K562 (cell line): Measurements from ENCODE around the gene TFPT. TPM values are rescaled to one million over a fixed set of nuclear protein-coding genes. Genes with fewer than 3 reads are reported as not detected.

Source experiments
- ATAC-seq: fragments of 200-7000 bp; cut with Tn5 transposase; 3 replicates; pipeline ENCODE4 v1.9.1; 2020; ENCODE audit warnings: moderate library complexity
- BruUV-seq: library from RNA; stranded (reverse); fragments of 400-500 nt; replicated peaks from 2 replicates; lab custom pipeline; 2021; lab: Mats Ljungman, UMichigan
- CTCF ChIA-PET: fragments of 300-600 bp; formaldehyde crosslinking; extraction: SDS; loops from one replicate; lab custom pipeline; 2021; ENCODE audit warnings: low intra/inter-chr PET ratio; lab: Yijun Ruan, JAX
- POLR2A ChIA-PET: fragments of 300-600, 350-650 bp; sonication (Branson Sonifier 250); formaldehyde crosslinking; extraction: SDS; loops from one replicate; lab custom pipeline; 2021; ENCODE audit warnings: antibody characterized with exemption, inconsistent platforms; lab: Yijun Ruan, JAX
- DNase-seq, 4 experiments: peaks; one replicate each; pipeline versions ENCODE4 v3.0.0 to v3.0.0-alpha.2; 2011 to 2018; ENCODE audit warnings: low spot score in 3 of 4, mixed read lengths in 3 of 4; ENCODE audit errors: extremely low read depth in 1 of 4
- FAIRE-seq: peaks from 2 replicates; lab custom pipeline; 2011; peaks lifted over from hg19 to GRCh38; lab: Jason Lieb, UNC
- H2AFZ ChIP-seq: 2 replicates; pipeline ENCODE4 v1.6.0; 2011; ENCODE audit warnings: low read depth, low read length, control low read depth, inconsistent platforms
- H3K27ac ChIP-seq: fragments of 200-600 bp; 3 replicates; pipeline ENCODE4 v1.8.0; 2011; ENCODE audit warnings: low read depth, mild to moderate bottlenecking, control low read depth, inconsistent platforms, low read length, moderate library complexity, mixed read lengths; ENCODE audit errors: extremely low read depth
- H3K27me3 ChIP-seq, 2 experiments: fragments of 300-600 bp in 1 of 2; 2 replicates in 1 of 2; 3 replicates in 1 of 2; pipeline versions ENCODE4 v1.6.0 to v1.8.0; 2011; ENCODE audit warnings: inconsistent platforms in 2 of 2, low read length in 2 of 2, mild to moderate bottlenecking in 1 of 2, mixed read lengths in 1 of 2, moderate library complexity in 1 of 2; ENCODE audit not compliant: control insufficient read depth in 2 of 2, insufficient read depth in 2 of 2
- H3K36me3 ChIP-seq: fragments of 300-600 bp; 3 replicates; pipeline ENCODE4 v1.8.0; 2011; ENCODE audit warnings: mild to moderate bottlenecking, low read length, inconsistent platforms; ENCODE audit not compliant: control insufficient read depth, insufficient read depth
- H3K4me1 ChIP-seq, 2 experiments: fragments of 200-600 bp in 1 of 2; replicated peaks in 1 of 2; 2 replicates in 1 of 2; 3 replicates in 1 of 2; pipeline versions ENCODE4 v1.5.1 to v1.8.0; 2011; ENCODE audit warnings: inconsistent platforms in 2 of 2, low read length in 2 of 2, mild to moderate bottlenecking in 1 of 2, mixed read lengths in 1 of 2, moderate library complexity in 1 of 2; ENCODE audit not compliant: control insufficient read depth in 2 of 2, insufficient read depth in 2 of 2
- H3K4me2 ChIP-seq: 2 replicates; pipeline ENCODE4 v1.6.1; 2011; ENCODE audit warnings: low read length, control low read depth, inconsistent platforms, mixed read lengths; ENCODE audit not compliant: insufficient read depth
- H3K4me3 ChIP-seq: fragments of 200-600 bp; sonication (generic), shearing (Covaris generic); 2 replicates; pipeline ENCODE4 v1.5.1; 2016; ENCODE audit warnings: control low read depth, inconsistent platforms
- H3K79me2 ChIP-seq: fragments of 200-600 bp; 3 replicates; pipeline ENCODE4 v1.8.0; 2011; ENCODE audit warnings: low read length, inconsistent platforms; ENCODE audit not compliant: control insufficient read depth, insufficient read depth
- H3K9ac ChIP-seq, 2 experiments: 2 replicates each; pipeline versions ENCODE4 v1.6.0 to v1.6.1; 2011; ENCODE audit warnings: low read depth in 2 of 2, low read length in 2 of 2, control low read depth in 1 of 2, inconsistent platforms in 1 of 2, mild to moderate bottlenecking in 1 of 2, mixed read lengths in 1 of 2; ENCODE audit not compliant: insufficient read depth in 1 of 2
- H3K9me1 ChIP-seq: one replicate; pipeline ENCODE4 v1.6.0; 2011; ENCODE audit warnings: inconsistent platforms, mild to moderate bottlenecking, low read length, moderate library complexity; ENCODE audit not compliant: control insufficient read depth, insufficient read depth
- H3K9me3 ChIP-seq: replicated peaks from 2 replicates; pipeline ENCODE4 v1.5.1; 2011; ENCODE audit warnings: low read depth, low read length, inconsistent platforms; ENCODE audit not compliant: control insufficient read depth, insufficient read depth
- H4K20me1 ChIP-seq: replicated peaks from 2 replicates; pipeline ENCODE4 v1.6.1; 2011; ENCODE audit warnings: low read length, inconsistent platforms, mixed read lengths; ENCODE audit not compliant: control insufficient read depth, insufficient read depth
- HDAC8 ChIP-seq: fragments of 450-650 bp; IDR thresholded peaks from 2 replicates; pipeline ENCODE4 v1.6.1; 2016; ENCODE audit warnings: mild to moderate bottlenecking, missing genetic modification characterization, moderate library complexity, missing compliant biosample characterization
- NFIC ChIP-seq: fragments of 450-650 bp; IDR thresholded peaks from 2 replicates; pipeline ENCODE4 v1.6.1; 2017; ENCODE audit warnings: mild to moderate bottlenecking, inconsistent platforms
- POLR2A ChIP-seq: fragments of 450-650 bp; conservative IDR thresholded peaks from 2 replicates; pipeline ENCODE4 v1.6.1; 2016
- POLR2G ChIP-seq: fragments of 200-400 bp; formaldehyde crosslinking; IDR thresholded peaks from 2 replicates; pipeline ENCODE4 v1.6.1; 2017; ENCODE audit warnings: low read depth, mild to moderate bottlenecking, antibody characterized with exemption, low read length, moderate library complexity
- RBFOX2 ChIP-seq: fragments of 200-400 bp; formaldehyde crosslinking; IDR thresholded peaks from 2 replicates; pipeline ENCODE4 v1.6.1; 2017; ENCODE audit warnings: low read depth, mild to moderate bottlenecking, low read length, moderate library complexity
- RBM22 ChIP-seq: fragments of 200-400 bp; formaldehyde crosslinking; IDR thresholded peaks from 2 replicates; pipeline ENCODE4 v1.6.1; 2018; ENCODE audit warnings: low read length, low read depth; ENCODE audit not compliant: poor library complexity, severe bottlenecking
- RBM25 ChIP-seq: fragments of 200-400 bp; formaldehyde crosslinking; IDR thresholded peaks from 2 replicates; pipeline ENCODE4 v1.6.1; 2018; ENCODE audit warnings: low read length, low read depth, moderate library complexity; ENCODE audit not compliant: severe bottlenecking
- ZBTB17 ChIP-seq: fragments of 450-650 bp; formaldehyde crosslinking; IDR thresholded peaks from 2 replicates; pipeline ENCODE4 v1.4.0; 2020; ENCODE audit warnings: mild to moderate bottlenecking
- ZNF644 ChIP-seq: fragments of 200-800 bp; sonication (Bioruptor generic); IDR thresholded peaks from 2 replicates; pipeline ENCODE4 v1.6.1; 2016; ENCODE audit warnings: low read depth, missing genetic modification characterization, missing compliant biosample characterization
- WGBS: fragments of 100-300 bp; shearing (Covaris generic); methylation state at CpG from one replicate; pipeline ENCODE4 v1.1.6; 2016; ENCODE audit warnings: low coverage, mixed read lengths; ENCODE audit not compliant: insufficient coverage; ENCODE audit errors: missing lambda C conversion rate; 5-methylcytosine and 5-hydroxymethylcytosine counted together
- in situ Hi-C: fragments of 300-500 bp; cut with MboI; formaldehyde crosslinking; loops from 4 replicates; pipeline ENCODE4 v1.15.0; 2018; ENCODE audit warnings: inconsistent platforms, mixed read lengths
- intact Hi-C: fragments of 100-400 bp; cut with micrococcal nuclease; formaldehyde crosslinking; loops from 2 replicates; pipeline ENCODE4 v1.14.2; 2022
- polyA plus RNA-seq, 8 experiments: library from polyadenylated mRNA; depleted of rRNA in 4 of 8; stranded (reverse) in 5 of 8; unstranded in 3 of 8; fragments of >200 nt; fragmentation: Nextera tagmentation in 2 of 8; fragmentation: Illumina TruSeq in 1 of 8; extraction: Ambion mirVana in 2 of 8; extraction: Trizol in 1 of 8; gene quantifications; 2 replicates each; pipeline versions ENCODE4 v1.2.1 to v1.2.3, GENCODE V29; 2011 to 2014; ENCODE audit warnings: inconsistent platforms in 1 of 8, missing spikeins in 1 of 8
- total RNA-seq, 7 experiments: library from RNA; depleted of rRNA in 6 of 7; stranded (reverse); fragments of >200 nt in 6 of 7; fragmentation: Illumina TruSeq in 2 of 7; extraction: Trizol in 2 of 7; gene quantifications; 2 replicates each; pipeline versions ENCODE4 v1.2.1 to v1.2.3, GENCODE V29; 2011 to 2021; ENCODE audit warnings: low replicate concordance in 1 of 7
- TF ChIP-seq, protein P1 (sequence below): fragments of 250-450 bp; sonication (Bioruptor Pico); IDR thresholded peaks from 2 replicates; pipeline ENCODE4 v1.4.0; 2020
- TF ChIP-seq, protein P2 (sequence below): fragments of 250-450 bp; sonication (Bioruptor Pico); IDR thresholded peaks from 2 replicates; pipeline ENCODE4 v1.8.0; 2021; ENCODE audit warnings: moderate library complexity, mild to moderate bottlenecking, inconsistent platforms
- TF ChIP-seq, protein P3 (sequence below), 3 experiments: IDR thresholded peaks in 2 of 3; conservative IDR thresholded peaks in 1 of 3; 2 replicates each; pipeline ENCODE4 v1.5.1; 2011 to 2012; ENCODE audit warnings: low read length in 3 of 3, mild to moderate bottlenecking in 3 of 3, control low read depth in 2 of 3, improper control_type of control experiment in 1 of 3, inconsistent platforms in 1 of 3, low read depth in 1 of 3, mixed read lengths in 1 of 3, moderate library complexity in 1 of 3; ENCODE audit not compliant: insufficient read depth in 2 of 3
- TF ChIP-seq, protein P4 (sequence below): sonication (generic); formaldehyde crosslinking; IDR thresholded peaks from 2 replicates; pipeline ENCODE4 v1.8.1; 2023; ENCODE audit warnings: mild to moderate bottlenecking, missing genetic modification reagents

TFPT gene
- total and polyA plus RNA-seq, 9 of the 15 experiments (the other 6 are each of a cell fraction or from before 2014, with no cell fraction given): 0.72 to 16.4 (median 9.2) TPM

DNA sequence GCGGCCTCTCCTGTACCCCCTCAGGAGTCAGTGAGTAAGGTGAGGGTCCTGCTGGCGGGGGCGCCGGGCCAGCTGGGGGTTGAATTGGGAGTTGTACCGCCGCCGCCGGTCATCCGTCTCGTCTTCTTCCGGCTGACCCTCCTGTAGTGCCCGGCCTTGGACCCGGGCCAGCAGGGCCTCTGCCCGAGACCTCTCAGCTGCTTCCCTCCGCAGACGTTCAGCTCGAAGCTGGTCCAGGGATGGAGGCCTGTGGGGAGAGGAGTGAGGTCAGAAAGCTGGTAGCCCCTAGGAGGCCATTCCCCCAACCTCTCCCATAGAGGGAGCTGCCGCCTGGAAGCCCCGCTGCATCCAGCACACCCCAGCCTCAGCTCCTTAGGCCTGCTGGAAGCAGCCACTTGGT, 40.2 kb upstream of the TFPT start:
- intact Hi-C loops (no loop called here), in situ Hi-C loops (no loop called here)
- Histone ChIP-seq H3K4me2 (no peak overlapping the region), H3K9ac (no peak overlapping the region), H3K36me3 (peaks cover 74% of the 10 kb centered on the region), H3K79me2 (peaks cover 16% of the 10 kb centered on the region; the same call in 2 of the 3 replicates), H3K27me3 (no peaks in the 10 kb centered on the region), H4K20me1 (no peaks in the 10 kb centered on the region; the same call in 1 of the 2 replicates), H3K9me3 (no peaks in the 10 kb centered on the region), H3K27ac (no peak overlapping the region), H3K9me1 (no peaks in the 10 kb centered on the region), H3K4me1 (peaks cover 10 to 15% of the 10 kb centered on the region in 2 experiments; a peak in 4 of 5 replicates), H2AFZ (no peak overlapping the region), H3K4me3 (no peak overlapping the region)
- FAIRE-seq (no peak), ATAC-seq (no peak), DNase-seq (no peak)
- ChIA-PET POLR2A (interaction anchor here (0.6 to 1.3 kb wide), 4 partner anchors 15 to 279 kb away, joined by 3 read pairs; no protein-coding TSS in a partner anchor), CTCF (no interaction called here)
- 92% methylated on average over 18 of the region's 19 CpGs for WGBS
- no TSS peak for BruUV-seq
- TF ChIP-seq, protein P1, sequence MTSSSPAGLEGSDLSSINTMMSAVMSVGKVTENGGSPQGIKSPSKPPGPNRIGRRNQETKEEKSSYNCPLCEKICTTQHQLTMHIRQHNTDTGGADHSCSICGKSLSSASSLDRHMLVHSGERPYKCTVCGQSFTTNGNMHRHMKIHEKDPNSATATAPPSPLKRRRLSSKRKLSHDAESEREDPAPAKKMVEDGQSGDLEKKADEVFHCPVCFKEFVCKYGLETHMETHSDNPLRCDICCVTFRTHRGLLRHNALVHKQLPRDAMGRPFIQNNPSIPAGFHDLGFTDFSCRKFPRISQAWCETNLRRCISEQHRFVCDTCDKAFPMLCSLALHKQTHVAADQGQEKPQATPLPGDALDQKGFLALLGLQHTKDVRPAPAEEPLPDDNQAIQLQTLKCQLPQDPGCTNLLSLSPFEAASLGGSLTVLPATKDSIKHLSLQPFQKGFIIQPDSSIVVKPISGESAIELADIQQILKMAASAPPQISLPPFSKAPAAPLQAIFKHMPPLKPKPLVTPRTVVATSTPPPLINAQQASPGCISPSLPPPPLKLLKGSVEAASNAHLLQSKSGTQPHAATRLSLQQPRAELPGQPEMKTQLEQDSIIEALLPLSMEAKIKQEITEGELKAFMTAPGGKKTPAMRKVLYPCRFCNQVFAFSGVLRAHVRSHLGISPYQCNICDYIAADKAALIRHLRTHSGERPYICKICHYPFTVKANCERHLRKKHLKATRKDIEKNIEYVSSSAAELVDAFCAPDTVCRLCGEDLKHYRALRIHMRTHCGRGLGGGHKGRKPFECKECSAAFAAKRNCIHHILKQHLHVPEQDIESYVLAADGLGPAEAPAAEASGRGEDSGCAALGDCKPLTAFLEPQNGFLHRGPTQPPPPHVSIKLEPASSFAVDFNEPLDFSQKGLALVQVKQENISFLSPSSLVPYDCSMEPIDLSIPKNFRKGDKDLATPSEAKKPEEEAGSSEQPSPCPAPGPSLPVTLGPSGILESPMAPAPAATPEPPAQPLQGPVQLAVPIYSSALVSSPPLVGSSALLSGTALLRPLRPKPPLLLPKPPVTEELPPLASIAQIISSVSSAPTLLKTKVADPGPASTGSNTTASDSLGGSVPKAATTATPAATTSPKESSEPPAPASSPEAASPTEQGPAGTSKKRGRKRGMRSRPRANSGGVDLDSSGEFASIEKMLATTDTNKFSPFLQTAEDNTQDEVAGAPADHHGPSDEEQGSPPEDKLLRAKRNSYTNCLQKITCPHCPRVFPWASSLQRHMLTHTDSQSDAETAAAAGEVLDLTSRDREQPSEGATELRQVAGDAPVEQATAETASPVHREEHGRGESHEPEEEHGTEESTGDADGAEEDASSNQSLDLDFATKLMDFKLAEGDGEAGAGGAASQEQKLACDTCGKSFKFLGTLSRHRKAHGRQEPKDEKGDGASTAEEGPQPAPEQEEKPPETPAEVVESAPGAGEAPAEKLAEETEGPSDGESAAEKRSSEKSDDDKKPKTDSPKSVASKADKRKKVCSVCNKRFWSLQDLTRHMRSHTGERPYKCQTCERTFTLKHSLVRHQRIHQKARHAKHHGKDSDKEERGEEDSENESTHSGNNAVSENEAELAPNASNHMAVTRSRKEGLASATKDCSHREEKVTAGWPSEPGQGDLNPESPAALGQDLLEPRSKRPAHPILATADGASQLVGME (CRISPR knock-in tag): no peak
- TF ChIP-seq RBM22 (peak; percentile 67), ZNF644 (no peak), POLR2G (peak; percentile 76), ZBTB17 (CRISPR knock-in tag) (no peak), RBM25 (no peak), POLR2A (peak; percentile 28; the same call in 1 of the 2 replicates), HDAC8 (tag) (no peak), NFIC (peak; percentile 22; the same call in 1 of the 2 replicates), RBFOX2 (peak; percentile 64)
- TF ChIP-seq, protein P2, sequence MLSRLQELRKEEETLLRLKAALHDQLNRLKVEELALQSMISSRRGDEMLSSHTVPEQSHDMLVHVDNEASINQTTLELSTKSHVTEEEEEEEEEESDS (CRISPR knock-in tag): no peak
- TF ChIP-seq, protein P3, sequence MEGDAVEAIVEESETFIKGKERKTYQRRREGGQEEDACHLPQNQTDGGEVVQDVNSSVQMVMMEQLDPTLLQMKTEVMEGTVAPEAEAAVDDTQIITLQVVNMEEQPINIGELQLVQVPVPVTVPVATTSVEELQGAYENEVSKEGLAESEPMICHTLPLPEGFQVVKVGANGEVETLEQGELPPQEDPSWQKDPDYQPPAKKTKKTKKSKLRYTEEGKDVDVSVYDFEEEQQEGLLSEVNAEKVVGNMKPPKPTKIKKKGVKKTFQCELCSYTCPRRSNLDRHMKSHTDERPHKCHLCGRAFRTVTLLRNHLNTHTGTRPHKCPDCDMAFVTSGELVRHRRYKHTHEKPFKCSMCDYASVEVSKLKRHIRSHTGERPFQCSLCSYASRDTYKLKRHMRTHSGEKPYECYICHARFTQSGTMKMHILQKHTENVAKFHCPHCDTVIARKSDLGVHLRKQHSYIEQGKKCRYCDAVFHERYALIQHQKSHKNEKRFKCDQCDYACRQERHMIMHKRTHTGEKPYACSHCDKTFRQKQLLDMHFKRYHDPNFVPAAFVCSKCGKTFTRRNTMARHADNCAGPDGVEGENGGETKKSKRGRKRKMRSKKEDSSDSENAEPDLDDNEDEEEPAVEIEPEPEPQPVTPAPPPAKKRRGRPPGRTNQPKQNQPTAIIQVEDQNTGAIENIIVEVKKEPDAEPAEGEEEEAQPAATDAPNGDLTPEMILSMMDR (IDR thresholded peaks at IDR 0.05 in 2 of 3, conservative IDR thresholded peaks at IDR 0.05 in 1 of 3; ENCODE audit: insufficient read depth in 2 of 3, low read depth in 1 of 3, low read length in 3 of 3): 0 out of 6 replicates have a peak, but pooled peaks of 2 of the 3 experiments have one; percentile 13 to 22
- TF ChIP-seq, protein P4, sequence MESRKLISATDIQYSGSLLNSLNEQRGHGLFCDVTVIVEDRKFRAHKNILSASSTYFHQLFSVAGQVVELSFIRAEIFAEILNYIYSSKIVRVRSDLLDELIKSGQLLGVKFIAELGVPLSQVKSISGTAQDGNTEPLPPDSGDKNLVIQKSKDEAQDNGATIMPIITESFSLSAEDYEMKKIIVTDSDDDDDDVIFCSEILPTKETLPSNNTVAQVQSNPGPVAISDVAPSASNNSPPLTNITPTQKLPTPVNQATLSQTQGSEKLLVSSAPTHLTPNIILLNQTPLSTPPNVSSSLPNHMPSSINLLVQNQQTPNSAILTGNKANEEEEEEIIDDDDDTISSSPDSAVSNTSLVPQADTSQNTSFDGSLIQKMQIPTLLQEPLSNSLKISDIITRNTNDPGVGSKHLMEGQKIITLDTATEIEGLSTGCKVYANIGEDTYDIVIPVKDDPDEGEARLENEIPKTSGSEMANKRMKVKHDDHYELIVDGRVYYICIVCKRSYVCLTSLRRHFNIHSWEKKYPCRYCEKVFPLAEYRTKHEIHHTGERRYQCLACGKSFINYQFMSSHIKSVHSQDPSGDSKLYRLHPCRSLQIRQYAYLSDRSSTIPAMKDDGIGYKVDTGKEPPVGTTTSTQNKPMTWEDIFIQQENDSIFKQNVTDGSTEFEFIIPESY (CRISPR knock-in tag): peak; percentile 46; the same call in 1 of the 2 replicates
